A549 (cell line): ENCODE results near the gene LIPT2. TPM values are rescaled to one million over a fixed set of nuclear protein-coding genes. Genes with fewer than 3 reads are reported as not detected.

Experiments
- ATAC-seq, 2 experiments: fragments of 200-7000 bp in 1 of 2; fragments of >200 bp in 1 of 2; cut with Nextera tagmentation in 1 of 2; cut with Tn5 transposase in 1 of 2; 3 replicates each; pipeline versions ENCODE4 v1.8.0 to v1.9.1; 2018 to 2020; ENCODE audit warnings: mild to moderate bottlenecking in 1 of 2, moderate library complexity in 1 of 2
- CTCF ChIA-PET: fragments of 300-600 bp; sonication (Branson Sonifier 250); formaldehyde crosslinking; extraction: SDS; loops from one replicate; lab custom pipeline; 2021; ENCODE audit warnings: antibody characterized with exemption, inconsistent platforms; lab: Yijun Ruan, JAX
- POLR2A ChIA-PET: fragments of 350-600 bp; formaldehyde crosslinking; extraction: SDS; loops from one replicate; lab custom pipeline; 2021; ENCODE audit warnings: antibody characterized with exemption, inconsistent platforms; lab: Yijun Ruan, JAX
- DNase-seq, 2 experiments: peaks; one replicate each; pipeline versions ENCODE4 v3.0.0 to v3.0.0-alpha.2; 2011 to 2016; ENCODE audit warnings: low read depth in 1 of 2, low spot score in 1 of 2
- FAIRE-seq: peaks from 2 replicates; lab custom pipeline; 2011; peaks lifted over from hg19 to GRCh38; lab: Jason Lieb, UNC
- H3K27ac ChIP-seq, 2 experiments: fragments of >200 bp; sonication (Bioruptor Twin); formaldehyde crosslinking; 3 replicates each; pipeline ENCODE4 v1.5.1; 2016 to 2017
- H3K4me1 ChIP-seq: fragments of >200 bp; sonication (Bioruptor Twin); formaldehyde crosslinking; 3 replicates; pipeline ENCODE4 v1.6.1; 2016
- H3K4me2 ChIP-seq: fragments of >200 bp; sonication (Bioruptor Twin); formaldehyde crosslinking; 3 replicates; pipeline ENCODE4 v1.6.1; 2016
- H3K4me3 ChIP-seq: fragments of >200 bp; sonication (Bioruptor Twin); formaldehyde crosslinking; 3 replicates; pipeline ENCODE4 v1.5.1; 2016
- H3K9me3 ChIP-seq: fragments of >200 bp; sonication (Bioruptor Twin); formaldehyde crosslinking; 3 replicates; pipeline ENCODE4 v1.6.1; 2016
- CBX2 ChIP-seq: fragments of 200-600 bp; sonication (generic); IDR thresholded peaks from 2 replicates; pipeline ENCODE4 v1.6.1; 2016; ENCODE audit warnings: low read depth, mild to moderate bottlenecking, borderline replicate concordance
- CBX8 ChIP-seq: fragments of 200-600 bp; sonication (generic); IDR thresholded peaks from 2 replicates; pipeline ENCODE4 v1.6.1; 2016
- CEBPB ChIP-seq, 2 experiments: fragments of >200 bp in 1 of 2; sonication (Bioruptor Twin) in 1 of 2; formaldehyde crosslinking in 1 of 2; IDR thresholded peaks; 2 replicates each; pipeline ENCODE4 v1.6.1; 2012 to 2016
- CHD2 ChIP-seq: fragments of 150-350 bp; IDR thresholded peaks from 2 replicates; pipeline ENCODE4 v1.6.1; 2014; ENCODE audit warnings: low read length; ENCODE audit not compliant: partially characterized antibody
- CHD4 ChIP-seq: fragments of 200-600 bp; sonication (generic); IDR thresholded peaks from 2 replicates; pipeline ENCODE4 v1.6.1; 2016; ENCODE audit warnings: antibody characterized with exemption, mild to moderate bottlenecking, borderline replicate concordance
- ESRRA ChIP-seq: fragments of 150-350 bp; IDR thresholded peaks from 2 replicates; pipeline ENCODE4 v1.6.1; 2014; ENCODE audit warnings: mild to moderate bottlenecking, low read length, borderline replicate concordance
- FOSL2 ChIP-seq, 2 experiments: fragments of 450-650 bp in 1 of 2; fragments of >200 bp in 1 of 2; sonication (Bioruptor Twin) in 1 of 2; formaldehyde crosslinking; IDR thresholded peaks; 2 replicates each; pipeline versions ENCODE4 v1.5.0 to v1.6.1; 2016 to 2020; ENCODE audit warnings: mild to moderate bottlenecking in 1 of 2, moderate library complexity in 1 of 2
- HDAC2 ChIP-seq: fragments of 200-600 bp; sonication (generic); IDR thresholded peaks from 2 replicates; pipeline ENCODE4 v1.6.1; 2016
- HOXB13 ChIP-seq: fragments of 250-450 bp; sonication (Bioruptor Pico); IDR thresholded peaks from 2 replicates; pipeline ENCODE4 v1.5.0; 2020; ENCODE audit warnings: low read depth, mild to moderate bottlenecking, moderate library complexity
- HOXB5 ChIP-seq: fragments of 250-450 bp; sonication (Bioruptor Pico); IDR thresholded peaks from 2 replicates; pipeline ENCODE4 v1.5.0; 2020; ENCODE audit warnings: mild to moderate bottlenecking, moderate library complexity
- JUNB ChIP-seq: fragments of >200 bp; sonication (Bioruptor Twin); formaldehyde crosslinking; IDR thresholded peaks from 2 replicates; pipeline ENCODE4 v1.6.1; 2016
- NFE2L2 ChIP-seq: fragments of 150-350 bp; conservative IDR thresholded peaks from 2 replicates; pipeline ENCODE4 v1.6.1; 2014; ENCODE audit warnings: low read length
- PHF8 ChIP-seq: fragments of 200-600 bp; sonication (generic); IDR thresholded peaks from 2 replicates; pipeline ENCODE4 v1.6.1; 2016; ENCODE audit warnings: low read depth, mild to moderate bottlenecking, antibody characterized with exemption, moderate library complexity, borderline replicate concordance
- POLR2A ChIP-seq: IDR thresholded peaks from 2 replicates; pipeline ENCODE4 v1.6.1; 2012; ENCODE audit warnings: mild to moderate bottlenecking, low read length
- RAD21 ChIP-seq, 2 experiments: fragments of >200 bp in 1 of 2; sonication (Bioruptor Twin) in 1 of 2; formaldehyde crosslinking in 1 of 2; IDR thresholded peaks in 1 of 2; conservative IDR thresholded peaks in 1 of 2; 2 replicates in 1 of 2; 3 replicates in 1 of 2; pipeline ENCODE4 v1.6.1; 2012 to 2018; ENCODE audit warnings: inconsistent platforms in 1 of 2
- SREBF2 ChIP-seq: fragments of 450-650 bp; IDR thresholded peaks from 2 replicates; pipeline ENCODE4 v1.6.1; 2014; ENCODE audit warnings: mild to moderate bottlenecking, moderate library complexity
- TP53 ChIP-seq: fragments of 250-450 bp; sonication (Bioruptor Pico); IDR thresholded peaks from 2 replicates; pipeline ENCODE4 v1.5.0; 2021; ENCODE audit warnings: mild to moderate bottlenecking, moderate library complexity
- WGBS: methylation state at CpG from one replicate; pipeline ENCODE4 v1.1.6; 2017; ENCODE audit errors: missing lambda C conversion rate; 5-methylcytosine and 5-hydroxymethylcytosine counted together
- polyA plus RNA-seq, 4 experiments: library from polyadenylated mRNA; depleted of rRNA in 3 of 4; stranded (reverse); fragments of >200 nt; fragmentation: RNase III in 1 of 4; extraction: RNeasy Plus Mini Kit Qiagen cat#74134 plus additional on column Dnase treatment in 1 of 4; gene quantifications; 2 replicates in 3 of 4; 3 replicates in 1 of 4; pipeline ENCODE4 v1.2.3, GENCODE V29; 2011 to 2017
- TF ChIP-seq, protein P1 (sequence below): fragments of >200 bp; sonication (Bioruptor Twin); formaldehyde crosslinking; IDR thresholded peaks from 2 replicates; pipeline ENCODE4 v1.6.1; 2016
- TF ChIP-seq, protein P2 (sequence below): fragments of 200-600 bp; sonication (generic); IDR thresholded peaks from 2 replicates; pipeline ENCODE4 v1.6.1; 2016; ENCODE audit warnings: antibody characterized with exemption, mild to moderate bottlenecking, moderate library complexity

LIPT2 gene
- polyA plus RNA-seq, 2 of the 4 experiments (the other 2 are of a cell fraction) = 4.8 to 9.8 TPM

DNA sequence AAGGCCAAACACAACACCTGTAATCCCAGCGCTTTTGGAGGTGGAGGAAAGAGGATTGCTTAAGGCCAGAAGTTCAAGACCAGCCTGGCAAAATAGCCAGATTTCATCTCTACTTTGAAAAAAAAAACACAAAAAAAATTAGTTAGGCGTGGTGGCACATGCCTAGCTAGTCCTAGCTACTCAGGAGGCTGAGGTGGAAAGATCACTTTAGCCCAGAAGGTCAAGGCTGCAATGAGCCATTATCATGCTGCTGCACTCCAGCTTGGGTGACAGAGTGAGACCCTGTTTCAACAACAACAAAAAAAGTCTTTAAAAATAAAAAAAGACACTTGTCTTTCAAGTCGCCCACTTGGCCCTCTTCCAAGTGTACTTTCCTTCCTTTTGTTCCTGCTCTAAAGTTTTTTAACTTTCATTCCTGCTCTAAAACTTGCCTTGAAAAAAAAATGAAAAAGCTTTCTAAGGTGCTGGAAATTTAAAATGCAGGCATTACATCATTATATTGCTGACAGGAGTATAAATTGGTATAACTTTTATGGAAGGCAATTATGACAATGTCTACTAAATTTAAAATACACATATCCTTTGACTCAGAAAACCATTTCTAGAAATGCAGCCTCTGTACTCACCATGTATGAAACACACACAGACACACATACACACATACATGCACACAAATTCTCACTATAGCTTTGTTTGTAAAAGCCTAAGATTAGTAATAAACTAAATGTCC, 12.7 kb downstream of the LIPT2 start (continued):
- TF ChIP-seq TP53 (CRISPR knock-in tag) = no peak
- no peak for TF ChIP-seq NFE2L2
- TF ChIP-seq JUNB = no peak
- TF ChIP-seq, protein P1, sequence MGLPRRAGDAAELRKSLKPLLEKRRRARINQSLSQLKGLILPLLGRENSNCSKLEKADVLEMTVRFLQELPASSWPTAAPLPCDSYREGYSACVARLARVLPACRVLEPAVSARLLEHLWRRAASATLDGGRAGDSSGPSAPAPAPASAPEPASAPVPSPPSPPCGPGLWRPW = no peak
- TF ChIP-seq POLR2A = no peak
- no peak for TF ChIP-seq CBX8
- no peak for TF ChIP-seq CBX2
- no peak for TF ChIP-seq SREBF2
- no peak for TF ChIP-seq CHD2
- TF ChIP-seq HOXB13 = no peak

DNA sequence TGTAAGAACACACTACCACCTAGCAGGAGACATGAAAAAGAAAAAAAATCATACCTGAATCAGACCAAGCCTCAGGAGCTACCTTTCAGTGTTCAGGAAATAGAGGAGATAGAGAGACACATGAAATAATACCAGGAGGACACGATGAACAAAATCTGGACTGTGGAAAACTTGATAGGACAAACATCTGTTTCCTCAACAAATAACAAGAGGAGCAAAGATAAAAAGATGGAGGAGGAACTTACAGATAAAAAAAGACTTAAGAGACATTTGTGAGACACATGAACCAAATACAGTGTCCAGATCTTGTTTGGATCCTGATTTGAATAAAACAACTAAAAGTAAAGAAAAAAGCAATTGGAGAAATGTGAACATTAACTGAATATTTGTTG, 13.8 kb downstream of the LIPT2 start:
- WGBS = 48% methylated on average over 1 of the region's 1 CpG

DNA sequence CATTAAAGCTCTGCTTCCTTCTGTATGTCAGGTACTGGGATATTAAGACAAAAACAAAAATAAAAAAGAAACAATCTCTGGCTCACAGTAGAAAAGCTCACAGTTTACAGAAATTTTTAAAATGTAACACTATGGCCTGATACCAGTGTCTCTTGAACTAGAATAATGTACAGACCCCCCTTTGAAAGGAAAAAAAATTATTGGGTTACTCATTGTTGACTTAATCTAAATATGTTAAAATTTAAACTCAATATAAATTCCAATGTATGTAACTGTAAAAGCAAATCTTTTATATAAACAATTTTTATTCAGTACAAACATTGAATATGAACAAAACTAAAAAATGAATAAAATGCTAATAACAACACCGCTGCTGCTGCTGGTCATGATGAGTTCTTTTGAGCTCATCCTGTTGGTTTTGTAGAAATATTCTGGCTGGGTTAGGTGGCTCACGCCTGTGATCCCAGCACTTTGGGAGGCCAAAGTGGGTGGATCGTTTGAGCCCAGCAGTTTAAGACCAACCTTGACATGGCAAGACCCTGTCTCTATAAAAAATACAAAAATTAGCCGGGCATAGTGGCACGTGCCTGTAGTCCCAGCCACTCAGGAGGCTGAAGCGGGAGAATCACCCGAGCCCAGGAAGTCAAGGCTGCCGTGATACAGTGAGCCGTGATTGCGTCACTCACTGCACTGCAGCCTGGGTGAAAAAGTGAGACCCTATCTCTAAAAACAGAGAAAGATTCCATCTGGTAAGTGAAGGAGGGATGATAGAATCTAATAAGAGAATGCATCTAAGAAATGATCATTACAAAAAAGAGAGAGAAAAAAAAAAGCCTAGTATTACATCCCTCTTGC, 14.4 kb downstream of the LIPT2 start:
- no peak overlapping the region for H3K27ac ChIP-seq
- ChIA-PET POLR2A (interaction anchor here (0.8 kb wide), 1 partner anchor 14 kb away, joined by 3 read pairs; the partner anchor contains the start of gene LIPT2), CTCF (interaction anchor here (1.2 to 2.9 kb wide), 4 partner anchors 9 to 248 kb away, joined by 4 to 8 read pairs (median 8); no protein-coding TSS in a partner anchor)
- ATAC-seq (no peak), DNase-seq (no peak), FAIRE-seq (no peak)
- 0 out of 3 replicates have a peak, but pooled peaks cover 6% of the 10 kb centered on the region for H3K4me1 ChIP-seq
- TF ChIP-seq HOXB5 (CRISPR knock-in tag) (no peak), CEBPB (IDR thresholded peaks at IDR 0.05) (peak; percentile 42 to 64; a peak in 3 of 4 replicates)
- no peak overlapping the region for H3K4me2 ChIP-seq
- H3K4me3 ChIP-seq = no peak overlapping the region
- H3K9me3 ChIP-seq = no peaks in the 10 kb centered on the region
- WGBS = 73% methylated on average over 10 of the region's 10 CpGs

More for the DNA sequence above, 13.8 kb downstream of the LIPT2 start:
- no peaks in the 10 kb centered on the region for H3K9me3 ChIP-seq
- FAIRE-seq (no peak), DNase-seq (no peak), ATAC-seq (no peak)
- no peak overlapping the region for H3K27ac ChIP-seq
- no peak for TF ChIP-seq HDAC2
- TF ChIP-seq FOSL2 (IDR thresholded peaks at IDR 0.05) = no peak
- TF ChIP-seq FOSL2 (CRISPR knock-in tag; IDR thresholded peaks at IDR 0.05) = no peak
- no peak for TF ChIP-seq RAD21 (conservative IDR thresholded peaks at IDR 0.05 in 1 of 2, IDR thresholded peaks at IDR 0.05 in 1 of 2)
- TF ChIP-seq, protein P2, sequence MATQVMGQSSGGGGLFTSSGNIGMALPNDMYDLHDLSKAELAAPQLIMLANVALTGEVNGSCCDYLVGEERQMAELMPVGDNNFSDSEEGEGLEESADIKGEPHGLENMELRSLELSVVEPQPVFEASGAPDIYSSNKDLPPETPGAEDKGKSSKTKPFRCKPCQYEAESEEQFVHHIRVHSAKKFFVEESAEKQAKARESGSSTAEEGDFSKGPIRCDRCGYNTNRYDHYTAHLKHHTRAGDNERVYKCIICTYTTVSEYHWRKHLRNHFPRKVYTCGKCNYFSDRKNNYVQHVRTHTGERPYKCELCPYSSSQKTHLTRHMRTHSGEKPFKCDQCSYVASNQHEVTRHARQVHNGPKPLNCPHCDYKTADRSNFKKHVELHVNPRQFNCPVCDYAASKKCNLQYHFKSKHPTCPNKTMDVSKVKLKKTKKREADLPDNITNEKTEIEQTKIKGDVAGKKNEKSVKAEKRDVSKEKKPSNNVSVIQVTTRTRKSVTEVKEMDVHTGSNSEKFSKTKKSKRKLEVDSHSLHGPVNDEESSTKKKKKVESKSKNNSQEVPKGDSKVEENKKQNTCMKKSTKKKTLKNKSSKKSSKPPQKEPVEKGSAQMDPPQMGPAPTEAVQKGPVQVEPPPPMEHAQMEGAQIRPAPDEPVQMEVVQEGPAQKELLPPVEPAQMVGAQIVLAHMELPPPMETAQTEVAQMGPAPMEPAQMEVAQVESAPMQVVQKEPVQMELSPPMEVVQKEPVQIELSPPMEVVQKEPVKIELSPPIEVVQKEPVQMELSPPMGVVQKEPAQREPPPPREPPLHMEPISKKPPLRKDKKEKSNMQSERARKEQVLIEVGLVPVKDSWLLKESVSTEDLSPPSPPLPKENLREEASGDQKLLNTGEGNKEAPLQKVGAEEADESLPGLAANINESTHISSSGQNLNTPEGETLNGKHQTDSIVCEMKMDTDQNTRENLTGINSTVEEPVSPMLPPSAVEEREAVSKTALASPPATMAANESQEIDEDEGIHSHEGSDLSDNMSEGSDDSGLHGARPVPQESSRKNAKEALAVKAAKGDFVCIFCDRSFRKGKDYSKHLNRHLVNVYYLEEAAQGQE = no peak
- TF ChIP-seq PHF8 = no peak
- no peak for TF ChIP-seq CHD4
- no peak for TF ChIP-seq ESRRA
- ChIA-PET CTCF (interaction anchor here (2.7 to 2.9 kb wide), 2 partner anchors 26 to 30 kb away, joined by 8 read pairs; no protein-coding TSS in a partner anchor), POLR2A (no interaction called here)
- no peak overlapping the region for H3K4me3 ChIP-seq
- H3K4me2 ChIP-seq = no peak overlapping the region
- H3K4me1 ChIP-seq = 0 out of 3 replicates have a peak, but pooled peaks cover 6% of the 10 kb centered on the region
